NCI-H2107 treated with DMSO at 0.1 percent for 48 hours (cell line): ENCODE measurements around the gene KRT12.

Source experiments
- DNase-seq: peaks from one replicate; lab custom pipeline; 2025; ENCODE audit not compliant: unreplicated experiment; lab: John Stamatoyannopoulos, UW

KRT12 gene

GRCh38 chr17:40866838-40867237 lies at the start of gene KRT12:
TSS of gene KRT12 (minus strand) at chr17:40867223. CDS start at chr17:40867186, 37 bp downstream.
- DNase-seq = no peak

- no peak for DNase-seq
Measured at GRCh38 chr17:40916366-40916765, 49.3 kb upstream of the KRT12 start.

GRCh38 chr17:40915721-40916256 lies 48.8 kb upstream of the KRT12 start:
- DNase-seq = no peak

- DNase-seq = no peak
Measured at GRCh38 chr17:40915199-40915661, 48.2 kb upstream of the KRT12 start.

- no peak for DNase-seq
Measured at GRCh38 chr17:40914075-40914855, 47.2 kb upstream of the KRT12 start.

- no peak for DNase-seq
Measured at GRCh38 chr17:40912486-40913210, 45.6 kb upstream of the KRT12 start.

- no peak for DNase-seq
Measured at GRCh38 chr17:40910441-40910841, 43.4 kb upstream of the KRT12 start.

- no peak for DNase-seq
Measured at GRCh38 chr17:40909755-40910154, 42.7 kb upstream of the KRT12 start.

- DNase-seq = peak; percentile 88
Measured at GRCh38 chr17:40909351-40909750, 42.3 kb upstream of the KRT12 start.

GRCh38 chr17:40906613-40907012 lies 39.6 kb upstream of the KRT12 start:
- no peak for DNase-seq

- no peak for DNase-seq
Measured at GRCh38 chr17:40905370-40905769, 38.3 kb upstream of the KRT12 start.

- no peak for DNase-seq
Measured at GRCh38 chr17:40903129-40903847, 36.3 kb upstream of the KRT12 start.

GRCh38 chr17:40902498-40902897 lies 35.5 kb upstream of the KRT12 start:
- DNase-seq = no peak

- peak; percentile 92 for DNase-seq
Measured at GRCh38 chr17:40901981-40902474, 35.0 kb upstream of the KRT12 start.

GRCh38 chr17:40900809-40901356 lies 33.9 kb upstream of the KRT12 start:
- no peak for DNase-seq

GRCh38 chr17:40896916-40897455 lies 30.0 kb upstream of the KRT12 start:
- DNase-seq = no peak

GRCh38 chr17:40895106-40895730 lies 28.2 kb upstream of the KRT12 start:
- no peak for DNase-seq

GRCh38 chr17:40888196-40888720 lies 21.2 kb upstream of the KRT12 start:
- DNase-seq = no peak

- DNase-seq = no peak
Measured at GRCh38 chr17:40886090-40886489, 19.1 kb upstream of the KRT12 start.
